ENCODE results near the gene PNKP.
A peak's percentile ranks its signal among the peaks of the same experiment; 100 is the strongest.

Gene PNKP

DNA sequence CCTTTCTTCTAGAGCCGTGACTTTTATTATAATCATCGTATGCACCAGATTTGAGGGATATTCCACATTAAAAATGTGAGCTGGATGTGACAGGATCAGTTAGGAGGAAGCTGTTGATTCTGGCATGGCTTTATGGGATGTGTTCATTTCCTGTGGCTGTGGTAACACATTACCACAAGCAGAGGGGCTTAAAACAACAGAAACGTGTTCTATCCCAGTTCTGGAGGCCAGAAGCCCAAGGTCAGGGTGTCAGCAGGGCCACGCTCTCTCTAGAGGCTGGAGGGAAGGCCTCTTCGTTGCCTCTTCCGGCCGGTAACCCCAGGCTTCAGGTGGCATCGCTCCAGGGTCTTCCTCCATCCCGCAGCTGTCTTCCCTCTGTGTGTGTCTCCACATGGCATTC is 34.8 kb downstream of the PNKP start (continued):
- TF ChIP-seq, protein P1, sequence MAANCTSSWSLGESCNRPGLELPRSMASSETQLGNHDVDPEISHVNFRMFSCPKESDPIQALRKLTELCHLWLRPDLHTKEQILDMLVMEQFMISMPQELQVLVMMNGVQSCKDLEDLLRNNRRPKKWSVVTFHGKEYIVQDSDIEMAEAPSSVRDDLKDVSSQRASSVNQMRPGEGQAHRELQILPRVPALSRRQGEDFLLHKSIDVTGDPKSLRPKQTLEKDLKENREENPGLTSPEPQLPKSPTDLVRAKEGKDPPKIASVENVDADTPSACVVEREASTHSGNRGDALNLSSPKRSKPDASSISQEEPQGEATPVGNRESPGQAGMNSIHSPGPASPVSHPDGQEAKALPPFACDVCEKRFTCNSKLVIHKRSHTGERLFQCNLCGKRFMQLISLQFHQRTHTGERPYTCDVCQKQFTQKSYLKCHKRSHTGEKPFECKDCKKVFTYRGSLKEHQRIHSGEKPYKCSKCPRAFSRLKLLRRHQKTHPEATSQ (tag by site-specific recombination; IDR thresholded peaks at IDR 0.05): no peak
- TF ChIP-seq ZBTB48 (tag by site-specific recombination; IDR thresholded peaks at IDR 0.05) (no peak), SCRT1 (tag by site-specific recombination; IDR thresholded peaks at IDR 0.05; ENCODE audit: borderline replicate concordance) (no peak), ZNF211 (tag by site-specific recombination; IDR thresholded peaks at IDR 0.05; ENCODE audit: low read depth) (no peak)

DNA sequence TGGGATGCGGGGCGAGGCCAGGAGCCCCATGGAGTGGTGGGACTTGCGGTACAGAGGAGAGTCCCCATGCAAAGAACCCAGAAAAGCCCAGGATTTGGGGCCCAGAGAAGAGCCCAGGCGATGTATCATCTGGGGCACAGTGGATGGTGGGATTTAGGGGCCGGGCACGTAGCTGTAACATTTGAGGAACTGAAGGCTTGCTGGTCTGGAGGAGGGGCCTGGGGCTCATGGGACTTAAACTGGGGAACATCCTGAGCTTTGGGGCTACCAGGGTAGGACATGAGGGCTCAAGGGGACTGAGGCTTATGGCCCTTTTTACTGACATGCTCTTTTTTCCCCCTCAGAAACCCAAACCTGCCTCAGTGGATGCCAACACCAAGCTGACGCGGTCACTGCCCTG is 35.8 kb downstream of the PNKP start:
- Histone ChIP-seq H3K36me3 (ENCODE audit: control insufficient read depth in 2 of 2, insufficient read depth in 1 of 2, low read length in 2 of 2) (peaks cover 6 to 93% of the 10 kb centered on the region in 2 experiments; a peak in 2 of 3 replicates), H3K4me3 (ENCODE audit: low read depth, low read length) (no peak overlapping the region), H3K4me1 (ENCODE audit: control insufficient read depth, insufficient read depth, low read length) (no peaks in the 10 kb centered on the region), H3K27ac (ENCODE audit: extremely low read depth, low read depth, low read length) (no peak overlapping the region), H3K9me3 (ENCODE audit: control insufficient read depth, insufficient read depth, low read depth, low read length) (no peaks in the 10 kb centered on the region)
- ChIA-PET POLR2A (no interaction called here), CTCF (no interaction called here)
- TF ChIP-seq ZNF23 (tag by site-specific recombination; IDR thresholded peaks at IDR 0.05; ENCODE audit: borderline replicate concordance): no peak
- TF ChIP-seq EGR2 (tag by site-specific recombination; IDR thresholded peaks at IDR 0.05; ENCODE audit: low read depth): no peak
- no peak for TF ChIP-seq ZSCAN16 (tag by site-specific recombination; IDR thresholded peaks at IDR 0.05)

DNA sequence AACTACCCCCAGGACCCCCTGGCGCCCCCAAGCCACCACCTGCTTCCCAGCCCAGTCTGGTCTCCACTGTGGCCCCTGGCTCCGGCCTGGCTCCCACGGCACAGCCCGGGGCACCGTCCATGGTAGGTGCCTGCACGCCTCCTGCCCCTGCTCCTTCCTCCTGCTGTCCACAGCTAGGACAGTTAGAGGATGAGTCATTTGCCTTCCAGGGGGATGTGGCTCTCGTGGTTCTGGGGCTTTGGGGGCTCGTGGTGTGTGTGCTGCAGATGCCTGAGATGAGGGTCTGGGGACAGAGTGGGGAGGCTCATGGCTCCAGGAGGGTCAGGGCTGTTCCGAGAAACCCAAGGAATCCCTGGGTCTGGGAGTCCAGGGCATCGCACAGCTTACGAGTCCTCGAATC is 36.6 kb downstream of the PNKP start:
- Histone ChIP-seq H3K27ac (ENCODE audit: extremely low read depth, low read depth, low read length) (0 out of 2 replicates have a peak overlapping the region, but pooled peaks have one; percentile 9), H3K4me3 (ENCODE audit: low read depth, low read length) (no peak overlapping the region), H3K36me3 (ENCODE audit: control insufficient read depth in 2 of 2, insufficient read depth in 1 of 2, low read length in 2 of 2) (peaks cover 6 to 89% of the 10 kb centered on the region in 2 experiments; a peak in 2 of 3 replicates), H3K4me1 (ENCODE audit: control insufficient read depth, insufficient read depth, low read length) (no peaks in the 10 kb centered on the region), H3K9me3 (ENCODE audit: control insufficient read depth, insufficient read depth, low read depth, low read length) (no peaks in the 10 kb centered on the region)
- POLR2A ChIA-PET: no interaction called here
- CTCF ChIA-PET: no interaction called here
- TF ChIP-seq ZNF561 (tag by site-specific recombination; IDR thresholded peaks at IDR 0.05; ENCODE audit: borderline replicate concordance) (no peak), WT1 (tag by site-specific recombination; IDR thresholded peaks at IDR 0.05) (no peak), ZNF138 (tag by site-specific recombination; IDR thresholded peaks at IDR 0.05; ENCODE audit: borderline replicate concordance) (no peak), ZNF202 (tag by site-specific recombination; IDR thresholded peaks at IDR 0.05; ENCODE audit: borderline replicate concordance) (no peak), ZNF548 (tag by site-specific recombination; IDR thresholded peaks at IDR 0.05) (no peak), SCRT2 (tag by site-specific recombination; IDR thresholded peaks at IDR 0.05) (no peak), ZNF426 (tag by site-specific recombination; IDR thresholded peaks at IDR 0.05) (no peak), ZNF76 (tag by site-specific recombination; IDR thresholded peaks at IDR 0.05; ENCODE audit: borderline replicate concordance, low read depth) (no peak), ZNF335 (tag by site-specific recombination; conservative IDR thresholded peaks at IDR 0.05) (no peak), KLF7 (tag by site-specific recombination; IDR thresholded peaks at IDR 0.05; ENCODE audit: borderline replicate concordance) (no peak), ZNF433 (tag by site-specific recombination; IDR thresholded peaks at IDR 0.05; ENCODE audit: low read depth) (no peak)
- TF ChIP-seq, protein P2, sequence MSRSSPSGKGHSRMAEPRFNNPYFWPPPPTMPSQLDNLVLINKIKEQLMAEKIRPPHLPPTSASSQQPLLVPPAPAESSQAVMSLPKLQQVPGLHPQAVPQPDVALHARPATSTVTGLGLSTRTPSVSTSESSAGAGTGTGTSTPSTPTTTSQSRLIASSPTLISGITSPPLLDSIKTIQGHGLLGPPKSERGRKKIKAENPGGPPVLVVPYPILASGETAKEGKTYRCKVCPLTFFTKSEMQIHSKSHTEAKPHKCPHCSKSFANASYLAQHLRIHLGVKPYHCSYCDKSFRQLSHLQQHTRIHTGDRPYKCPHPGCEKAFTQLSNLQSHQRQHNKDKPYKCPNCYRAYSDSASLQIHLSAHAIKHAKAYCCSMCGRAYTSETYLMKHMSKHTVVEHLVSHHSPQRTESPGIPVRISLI (tag by site-specific recombination; IDR thresholded peaks at IDR 0.05): no peak
- TF ChIP-seq, protein P3, sequence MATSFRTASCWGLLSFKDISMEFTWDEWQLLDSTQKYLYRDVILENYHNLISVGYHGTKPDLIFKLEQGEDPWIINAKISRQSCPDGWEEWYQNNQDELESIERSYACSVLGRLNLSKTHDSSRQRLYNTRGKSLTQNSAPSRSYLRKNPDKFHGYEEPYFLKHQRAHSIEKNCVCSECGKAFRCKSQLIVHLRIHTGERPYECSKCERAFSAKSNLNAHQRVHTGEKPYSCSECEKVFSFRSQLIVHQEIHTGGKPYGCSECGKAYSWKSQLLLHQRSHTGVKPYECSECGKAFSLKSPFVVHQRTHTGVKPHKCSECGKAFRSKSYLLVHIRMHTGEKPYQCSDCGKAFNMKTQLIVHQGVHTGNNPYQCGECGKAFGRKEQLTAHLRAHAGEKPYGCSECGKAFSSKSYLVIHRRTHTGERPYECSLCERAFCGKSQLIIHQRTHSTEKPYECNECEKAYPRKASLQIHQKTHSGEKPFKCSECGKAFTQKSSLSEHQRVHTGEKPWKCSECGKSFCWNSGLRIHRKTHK (tag by site-specific recombination; IDR thresholded peaks at IDR 0.05): no peak
- TF ChIP-seq, protein P4, sequence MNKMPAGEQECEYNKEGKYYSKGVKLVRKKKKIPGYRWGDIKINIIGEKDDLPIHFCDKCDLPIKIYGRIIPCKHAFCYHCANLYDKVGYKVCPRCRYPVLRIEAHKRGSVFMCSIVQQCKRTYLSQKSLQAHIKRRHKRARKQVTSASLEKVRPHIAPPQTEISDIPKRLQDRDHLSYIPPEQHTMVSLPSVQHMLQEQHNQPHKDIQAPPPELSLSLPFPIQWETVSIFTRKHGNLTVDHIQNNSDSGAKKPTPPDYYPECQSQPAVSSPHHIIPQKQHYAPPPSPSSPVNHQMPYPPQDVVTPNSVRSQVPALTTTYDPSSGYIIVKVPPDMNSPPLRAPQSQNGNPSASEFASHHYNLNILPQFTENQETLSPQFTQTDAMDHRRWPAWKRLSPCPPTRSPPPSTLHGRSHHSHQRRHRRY (tag by site-specific recombination; IDR thresholded peaks at IDR 0.05): no peak
- TF ChIP-seq, protein P5, sequence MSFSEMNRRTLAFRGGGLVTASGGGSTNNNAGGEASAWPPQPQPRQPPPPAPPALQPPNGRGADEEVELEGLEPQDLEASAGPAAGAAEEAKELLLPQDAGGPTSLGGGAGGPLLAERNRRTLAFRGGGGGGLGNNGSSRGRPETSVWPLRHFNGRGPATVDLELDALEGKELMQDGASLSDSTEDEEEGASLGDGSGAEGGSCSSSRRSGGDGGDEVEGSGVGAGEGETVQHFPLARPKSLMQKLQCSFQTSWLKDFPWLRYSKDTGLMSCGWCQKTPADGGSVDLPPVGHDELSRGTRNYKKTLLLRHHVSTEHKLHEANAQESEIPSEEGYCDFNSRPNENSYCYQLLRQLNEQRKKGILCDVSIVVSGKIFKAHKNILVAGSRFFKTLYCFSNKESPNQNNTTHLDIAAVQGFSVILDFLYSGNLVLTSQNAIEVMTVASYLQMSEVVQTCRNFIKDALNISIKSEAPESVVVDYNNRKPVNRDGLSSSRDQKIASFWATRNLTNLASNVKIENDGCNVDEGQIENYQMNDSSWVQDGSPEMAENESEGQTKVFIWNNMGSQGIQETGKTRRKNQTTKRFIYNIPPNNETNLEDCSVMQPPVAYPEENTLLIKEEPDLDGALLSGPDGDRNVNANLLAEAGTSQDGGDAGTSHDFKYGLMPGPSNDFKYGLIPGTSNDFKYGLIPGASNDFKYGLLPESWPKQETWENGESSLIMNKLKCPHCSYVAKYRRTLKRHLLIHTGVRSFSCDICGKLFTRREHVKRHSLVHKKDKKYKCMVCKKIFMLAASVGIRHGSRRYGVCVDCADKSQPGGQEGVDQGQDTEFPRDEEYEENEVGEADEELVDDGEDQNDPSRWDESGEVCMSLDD (tag by site-specific recombination; IDR thresholded peaks at IDR 0.05): no peak
- TF ChIP-seq, protein P6, sequence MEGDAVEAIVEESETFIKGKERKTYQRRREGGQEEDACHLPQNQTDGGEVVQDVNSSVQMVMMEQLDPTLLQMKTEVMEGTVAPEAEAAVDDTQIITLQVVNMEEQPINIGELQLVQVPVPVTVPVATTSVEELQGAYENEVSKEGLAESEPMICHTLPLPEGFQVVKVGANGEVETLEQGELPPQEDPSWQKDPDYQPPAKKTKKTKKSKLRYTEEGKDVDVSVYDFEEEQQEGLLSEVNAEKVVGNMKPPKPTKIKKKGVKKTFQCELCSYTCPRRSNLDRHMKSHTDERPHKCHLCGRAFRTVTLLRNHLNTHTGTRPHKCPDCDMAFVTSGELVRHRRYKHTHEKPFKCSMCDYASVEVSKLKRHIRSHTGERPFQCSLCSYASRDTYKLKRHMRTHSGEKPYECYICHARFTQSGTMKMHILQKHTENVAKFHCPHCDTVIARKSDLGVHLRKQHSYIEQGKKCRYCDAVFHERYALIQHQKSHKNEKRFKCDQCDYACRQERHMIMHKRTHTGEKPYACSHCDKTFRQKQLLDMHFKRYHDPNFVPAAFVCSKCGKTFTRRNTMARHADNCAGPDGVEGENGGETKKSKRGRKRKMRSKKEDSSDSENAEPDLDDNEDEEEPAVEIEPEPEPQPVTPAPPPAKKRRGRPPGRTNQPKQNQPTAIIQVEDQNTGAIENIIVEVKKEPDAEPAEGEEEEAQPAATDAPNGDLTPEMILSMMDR (tag by site-specific recombination; IDR thresholded peaks at IDR 0.05): no peak

Measured in HEK293 (cell line).